Stromal cell of bone marrow (primary cell): ENCODE results near the gene RHOT1.

Experiments used
- DNase-seq: peaks from one replicate; pipeline ENCODE4 v3.0.0-alpha.2; 2012; ENCODE audit warnings: low read depth

RHOT1 gene

DNA sequence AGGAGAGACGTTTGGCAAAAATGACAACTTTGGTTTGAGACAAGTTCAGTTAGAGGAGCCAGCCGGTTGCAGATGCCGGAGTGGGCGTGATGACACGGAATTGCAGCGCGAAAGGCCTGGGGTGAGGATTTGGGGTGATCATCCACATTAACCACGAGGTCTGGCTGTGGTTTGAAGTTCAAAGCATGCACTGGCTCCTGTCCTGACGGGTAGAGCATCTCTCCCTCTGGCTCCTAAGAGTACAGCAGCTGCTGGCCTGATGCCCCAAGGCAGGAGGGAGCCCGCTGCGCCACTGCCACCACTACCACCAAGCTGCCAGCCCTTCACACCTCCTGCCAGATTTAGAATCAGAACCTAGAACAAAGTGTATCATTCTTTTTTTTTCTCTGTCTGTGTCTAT, 127.1 kb downstream of the RHOT1 start:
- DNase-seq: no peak

DNA sequence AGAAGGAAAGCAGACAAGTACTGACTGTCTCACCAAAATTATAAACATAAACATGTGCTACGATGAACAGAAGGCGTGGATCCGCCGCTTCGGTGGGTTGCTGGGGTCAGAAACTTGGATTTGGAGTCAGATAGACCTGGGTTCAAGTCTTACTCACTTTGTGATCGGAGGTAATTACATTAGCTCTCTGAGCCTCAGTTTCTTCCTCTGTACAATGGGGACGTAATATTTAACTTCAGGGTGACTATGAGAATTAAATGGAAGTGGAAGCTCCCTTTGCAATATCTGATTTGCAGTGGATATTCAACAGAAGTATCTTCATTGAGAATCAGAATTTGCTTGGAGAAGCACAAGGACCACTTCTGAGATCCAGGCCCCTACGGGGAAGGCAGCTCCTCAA, 129.5 kb downstream of the RHOT1 start:
- no peak for DNase-seq

DNA sequence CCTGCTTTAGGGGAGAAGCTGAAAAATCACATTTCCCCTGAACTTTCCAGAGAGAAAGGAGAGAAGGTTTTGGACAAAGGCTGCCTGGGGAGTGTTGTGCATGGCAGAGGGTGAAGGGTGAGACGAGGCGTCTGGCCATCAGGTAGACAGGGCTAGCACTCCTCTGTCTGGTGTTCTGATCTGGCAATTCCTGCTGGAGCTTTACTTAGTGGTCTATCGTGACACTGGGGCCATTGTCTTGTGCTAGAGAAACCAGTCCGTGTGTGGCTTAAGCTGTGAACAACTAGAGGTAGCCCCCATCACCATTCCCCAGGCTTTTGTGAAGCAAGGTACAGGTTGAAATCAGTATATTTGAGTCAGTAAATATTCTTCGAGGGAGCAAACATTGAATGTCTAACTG, 131.8 kb downstream of the RHOT1 start:
- no peak for DNase-seq

DNA sequence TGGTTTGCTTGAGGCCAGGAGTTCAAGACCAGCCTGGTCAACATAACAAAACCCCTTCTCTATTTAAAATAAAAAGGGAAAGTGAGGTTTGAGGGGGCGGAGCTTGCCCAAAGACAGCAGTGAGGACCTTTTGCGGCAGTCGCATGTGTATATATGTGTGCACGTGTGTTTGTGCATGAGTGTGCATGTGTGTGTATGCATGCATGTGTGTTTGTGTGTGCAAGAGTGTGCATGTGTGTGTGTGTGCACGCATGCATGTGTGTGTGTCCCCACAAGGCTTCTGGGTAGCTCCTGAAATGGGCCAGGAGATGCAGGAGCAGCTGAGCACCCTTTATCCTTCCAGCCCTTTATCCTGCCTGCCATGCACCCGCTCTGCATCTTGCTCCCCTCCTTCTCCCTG, 132.3 kb downstream of the RHOT1 start:
- DNase-seq: no peak
